Panc1 (cell line): ENCODE data around the gene CBLN1. TPM values are rescaled to one million over a fixed set of nuclear protein-coding genes. Genes with fewer than 3 reads are reported as not detected.

Experiments used
- ATAC-seq: fragments of 200-7000 bp; cut with Tn5 transposase; 2 replicates; pipeline ENCODE4 v1.9.1; 2020; ENCODE audit warnings: mild to moderate bottlenecking, moderate library complexity
- BruUV-seq: library from RNA; stranded (reverse); fragments of 400-500 nt; replicated peaks from 2 replicates; lab custom pipeline; 2021; lab: Mats Ljungman, UMichigan
- CTCF ChIA-PET: fragments of 300-600 bp; sonication (Branson Sonifier 250); formaldehyde crosslinking; loops from one replicate; lab custom pipeline; 2022; ENCODE audit warnings: antibody characterized with exemption; lab: Charles Lee
- POLR2A ChIA-PET: fragments of 300-600 bp; sonication (Branson Sonifier 250); formaldehyde crosslinking; loops from one replicate; lab custom pipeline; 2022; ENCODE audit warnings: antibody characterized with exemption; lab: Charles Lee
- DNase-seq: peaks from one replicate; pipeline ENCODE4 v3.0.0-alpha.2; 2010; ENCODE audit warnings: low read depth, low spot score
- H3K27ac ChIP-seq: 2 replicates; pipeline ENCODE4 v1.5.1; 2011; ENCODE audit warnings: mild to moderate bottlenecking, low read length, inconsistent platforms
- H3K27me3 ChIP-seq: fragments of 200-500 bp; sonication (Bioruptor generic); 2 replicates; pipeline ENCODE4 v1.6.0; 2014; ENCODE audit warnings: low read length, inconsistent platforms; ENCODE audit not compliant: control insufficient read depth, insufficient read depth
- H3K36me3 ChIP-seq: fragments of 200-500 bp; sonication (Bioruptor generic); 2 replicates; pipeline ENCODE4 v1.5.1; 2014; ENCODE audit warnings: inconsistent platforms, mild to moderate bottlenecking, low read length, moderate library complexity; ENCODE audit not compliant: control insufficient read depth, insufficient read depth
- H3K4me1 ChIP-seq: 2 replicates; pipeline ENCODE4 v1.5.1; 2011; ENCODE audit warnings: inconsistent platforms, mild to moderate bottlenecking, low read length, moderate library complexity; ENCODE audit not compliant: control insufficient read depth, insufficient read depth
- H3K4me3 ChIP-seq, 2 experiments: 2 replicates each; pipeline ENCODE4 v1.5.1; 2011 to 2012; ENCODE audit warnings: low read depth in 2 of 2, low read length in 2 of 2, mild to moderate bottlenecking in 2 of 2, inconsistent platforms in 1 of 2, moderate library complexity in 1 of 2
- H3K9me3 ChIP-seq: fragments of 200-500 bp; sonication (Bioruptor generic); 2 replicates; pipeline ENCODE4 v1.5.1; 2014; ENCODE audit warnings: low read depth, mild to moderate bottlenecking, inconsistent platforms, low read length, moderate library complexity; ENCODE audit not compliant: control insufficient read depth, insufficient read depth
- POLR2AphosphoS5 ChIP-seq: IDR thresholded peaks from 2 replicates; pipeline ENCODE4 v1.6.1; 2012; ENCODE audit warnings: mild to moderate bottlenecking, low read depth, low read length, moderate library complexity
- SIN3A ChIP-seq: IDR thresholded peaks from 2 replicates; pipeline ENCODE4 v1.6.1; 2012; ENCODE audit warnings: low read depth, mild to moderate bottlenecking, low read length, moderate library complexity, borderline replicate concordance; ENCODE audit not compliant: insufficient read depth
- TCF7L2 ChIP-seq: IDR thresholded peaks from 2 replicates; pipeline ENCODE4 v1.6.1; 2011; ENCODE audit warnings: mild to moderate bottlenecking, low read depth, low read length, inconsistent platforms
- in situ Hi-C: cut with HindIII; loops from 2 replicates; pipeline ENCODE4 v1.10.0; 2016; ENCODE audit warnings: low sequenced_read_pairs, low pct_unique_long_range_greater_than_20kb
- intact Hi-C: fragments of 100-400 bp; cut with micrococcal nuclease; formaldehyde crosslinking; loops from one replicate; pipeline ENCODE4 v1.10.0; 2022; ENCODE audit not compliant: unreplicated experiment
- total RNA-seq: library from RNA; stranded (reverse); gene quantifications from one replicate; pipeline ENCODE4 v1.2.1, GENCODE V29; 2021; ENCODE audit not compliant: unreplicated experiment
- TF ChIP-seq, protein P1 (sequence below): fragments of 450-650 bp; IDR thresholded peaks from 2 replicates; pipeline ENCODE4 v1.5.1; 2017; ENCODE audit warnings: mild to moderate bottlenecking
- TF ChIP-seq, protein P2 (sequence below), 2 experiments: IDR thresholded peaks; 2 replicates each; pipeline ENCODE4 v1.6.1; 2011 to 2012; ENCODE audit warnings: low read depth in 2 of 2, control low read depth in 1 of 2, low read length in 1 of 2, mild to moderate bottlenecking in 1 of 2, moderate library complexity in 1 of 2; ENCODE audit not compliant: insufficient read depth in 1 of 2

The CBLN1 gene
- total RNA-seq, 1 experiment from 2014 or later = not detected

DNA sequence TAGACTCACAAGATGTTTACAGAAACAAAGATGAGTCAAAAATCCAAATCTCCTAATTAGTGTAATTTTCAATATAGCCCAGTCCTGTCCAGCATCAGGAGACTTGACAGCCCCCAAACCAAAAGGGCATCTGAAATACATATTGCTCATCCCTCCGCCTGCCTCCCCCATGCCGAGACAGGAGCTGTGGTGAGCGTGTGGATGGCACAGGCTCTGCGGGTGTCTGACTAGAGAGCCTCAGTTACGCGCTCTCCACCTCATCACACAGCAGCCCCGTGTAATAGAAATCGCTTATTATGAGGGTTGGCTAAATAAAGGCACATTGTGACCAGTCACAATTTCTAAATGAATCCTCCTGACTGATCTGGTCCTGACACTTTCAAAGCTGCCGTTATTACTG lies 43.1 kb upstream of the CBLN1 start:
- Histone ChIP-seq H3K4me1 (no peaks in the 10 kb centered on the region), H3K27me3 (no peaks in the 10 kb centered on the region), H3K4me3 (no peak overlapping the region), H3K27ac (no peak overlapping the region), H3K36me3 (no peaks in the 10 kb centered on the region), H3K9me3 (no peaks in the 10 kb centered on the region)
- POLR2A ChIA-PET = no interaction called here
- intact Hi-C loops (no loop called here), in situ Hi-C loops (no loop called here)
- BruUV-seq = no TSS peak
- CTCF ChIA-PET = no interaction called here
- TF ChIP-seq, protein P1, sequence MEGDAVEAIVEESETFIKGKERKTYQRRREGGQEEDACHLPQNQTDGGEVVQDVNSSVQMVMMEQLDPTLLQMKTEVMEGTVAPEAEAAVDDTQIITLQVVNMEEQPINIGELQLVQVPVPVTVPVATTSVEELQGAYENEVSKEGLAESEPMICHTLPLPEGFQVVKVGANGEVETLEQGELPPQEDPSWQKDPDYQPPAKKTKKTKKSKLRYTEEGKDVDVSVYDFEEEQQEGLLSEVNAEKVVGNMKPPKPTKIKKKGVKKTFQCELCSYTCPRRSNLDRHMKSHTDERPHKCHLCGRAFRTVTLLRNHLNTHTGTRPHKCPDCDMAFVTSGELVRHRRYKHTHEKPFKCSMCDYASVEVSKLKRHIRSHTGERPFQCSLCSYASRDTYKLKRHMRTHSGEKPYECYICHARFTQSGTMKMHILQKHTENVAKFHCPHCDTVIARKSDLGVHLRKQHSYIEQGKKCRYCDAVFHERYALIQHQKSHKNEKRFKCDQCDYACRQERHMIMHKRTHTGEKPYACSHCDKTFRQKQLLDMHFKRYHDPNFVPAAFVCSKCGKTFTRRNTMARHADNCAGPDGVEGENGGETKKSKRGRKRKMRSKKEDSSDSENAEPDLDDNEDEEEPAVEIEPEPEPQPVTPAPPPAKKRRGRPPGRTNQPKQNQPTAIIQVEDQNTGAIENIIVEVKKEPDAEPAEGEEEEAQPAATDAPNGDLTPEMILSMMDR = no peak
- ATAC-seq (no peak), DNase-seq (no peak)

DNA sequence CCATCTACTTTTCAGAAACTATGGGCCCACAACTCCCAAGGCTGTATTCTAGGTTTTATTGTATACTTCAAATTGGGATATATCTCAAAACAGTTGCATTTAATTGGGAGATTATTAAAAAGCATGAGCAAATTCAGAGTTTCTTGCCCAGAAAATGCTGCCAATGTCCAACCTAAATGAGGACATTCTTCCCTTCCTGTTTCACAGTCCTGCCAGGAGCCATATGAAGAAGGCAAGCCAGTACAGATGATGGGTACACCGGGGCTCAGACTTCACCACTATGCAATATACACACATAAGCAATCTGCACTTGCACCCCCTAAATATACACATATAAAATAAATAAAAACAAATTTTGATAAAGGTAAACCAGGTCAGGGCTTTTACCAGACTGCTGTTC lies 34.0 kb upstream of the CBLN1 start:
- H3K27ac ChIP-seq = no peak overlapping the region
- H3K4me1 ChIP-seq = no peaks in the 10 kb centered on the region
- no TSS peak for BruUV-seq
- in situ Hi-C loops (no loop called here), intact Hi-C loops (no loop called here)
- ATAC-seq (no peak), DNase-seq (no peak)
- ChIA-PET CTCF (no interaction called here), POLR2A (no interaction called here)
- peaks cover 2% of the 10 kb centered on the region; the same call in 1 of the 2 replicates for H3K9me3 ChIP-seq
- TF ChIP-seq TCF7L2 (no peak), SIN3A (no peak)
- TF ChIP-seq, protein P1 = no peak
- no peaks in the 10 kb centered on the region for H3K27me3 ChIP-seq
- H3K4me3 ChIP-seq = no peak overlapping the region
- no peaks in the 10 kb centered on the region for H3K36me3 ChIP-seq

DNA sequence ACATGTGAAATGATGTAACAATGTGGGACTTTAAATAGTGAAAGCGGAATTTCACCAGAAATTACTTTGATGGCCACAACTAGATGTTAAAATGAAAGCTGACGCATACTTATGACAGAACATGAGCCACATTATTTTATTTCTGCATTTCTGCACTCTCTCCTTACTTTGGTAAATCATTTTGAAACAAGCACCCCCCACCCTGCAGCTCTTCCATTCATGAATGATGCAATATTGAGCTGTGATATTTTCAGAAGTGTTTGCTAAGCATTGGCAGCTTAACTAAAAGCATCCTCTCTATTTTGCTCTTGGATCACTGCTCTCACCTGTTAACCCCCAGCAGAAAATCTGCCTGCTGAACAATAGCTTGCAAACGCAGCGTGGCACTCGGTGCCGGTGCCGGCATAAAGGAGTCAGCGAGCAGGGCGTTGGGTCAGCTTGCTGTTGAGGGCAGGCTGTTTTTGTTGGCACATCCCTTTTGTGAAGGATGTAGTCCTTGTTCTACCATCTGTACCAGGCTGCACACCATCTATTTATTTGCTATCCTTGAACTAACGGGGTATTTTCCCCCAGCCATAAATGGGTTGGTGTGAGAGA lies 30.8 kb upstream of the CBLN1 start:
- Histone ChIP-seq H3K36me3 (no peaks in the 10 kb centered on the region), H3K27ac (no peak overlapping the region), H3K9me3 (no peaks in the 10 kb centered on the region), H3K4me1 (no peaks in the 10 kb centered on the region), H3K4me3 (no peak overlapping the region), H3K27me3 (no peaks in the 10 kb centered on the region)
- intact Hi-C loops = no loop called here
- TF ChIP-seq TCF7L2 = no peak
- TF ChIP-seq, protein P1 = no peak
- TF ChIP-seq POLR2AphosphoS5 = no peak
- TF ChIP-seq, protein P2, sequence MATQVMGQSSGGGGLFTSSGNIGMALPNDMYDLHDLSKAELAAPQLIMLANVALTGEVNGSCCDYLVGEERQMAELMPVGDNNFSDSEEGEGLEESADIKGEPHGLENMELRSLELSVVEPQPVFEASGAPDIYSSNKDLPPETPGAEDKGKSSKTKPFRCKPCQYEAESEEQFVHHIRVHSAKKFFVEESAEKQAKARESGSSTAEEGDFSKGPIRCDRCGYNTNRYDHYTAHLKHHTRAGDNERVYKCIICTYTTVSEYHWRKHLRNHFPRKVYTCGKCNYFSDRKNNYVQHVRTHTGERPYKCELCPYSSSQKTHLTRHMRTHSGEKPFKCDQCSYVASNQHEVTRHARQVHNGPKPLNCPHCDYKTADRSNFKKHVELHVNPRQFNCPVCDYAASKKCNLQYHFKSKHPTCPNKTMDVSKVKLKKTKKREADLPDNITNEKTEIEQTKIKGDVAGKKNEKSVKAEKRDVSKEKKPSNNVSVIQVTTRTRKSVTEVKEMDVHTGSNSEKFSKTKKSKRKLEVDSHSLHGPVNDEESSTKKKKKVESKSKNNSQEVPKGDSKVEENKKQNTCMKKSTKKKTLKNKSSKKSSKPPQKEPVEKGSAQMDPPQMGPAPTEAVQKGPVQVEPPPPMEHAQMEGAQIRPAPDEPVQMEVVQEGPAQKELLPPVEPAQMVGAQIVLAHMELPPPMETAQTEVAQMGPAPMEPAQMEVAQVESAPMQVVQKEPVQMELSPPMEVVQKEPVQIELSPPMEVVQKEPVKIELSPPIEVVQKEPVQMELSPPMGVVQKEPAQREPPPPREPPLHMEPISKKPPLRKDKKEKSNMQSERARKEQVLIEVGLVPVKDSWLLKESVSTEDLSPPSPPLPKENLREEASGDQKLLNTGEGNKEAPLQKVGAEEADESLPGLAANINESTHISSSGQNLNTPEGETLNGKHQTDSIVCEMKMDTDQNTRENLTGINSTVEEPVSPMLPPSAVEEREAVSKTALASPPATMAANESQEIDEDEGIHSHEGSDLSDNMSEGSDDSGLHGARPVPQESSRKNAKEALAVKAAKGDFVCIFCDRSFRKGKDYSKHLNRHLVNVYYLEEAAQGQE (IDR thresholded peaks at IDR 0.05; ENCODE audit: insufficient read depth in 1 of 2, low read depth in 2 of 2, low read length in 1 of 2) = no peak
- TF ChIP-seq SIN3A = no peak
- POLR2A ChIA-PET = interaction anchor here (0.6 kb wide), 1 partner anchor 1837 kb away, joined by 3 read pairs; no protein-coding TSS in a partner anchor
- CTCF ChIA-PET = no interaction called here
- BruUV-seq = no TSS peak
- no peak for DNase-seq
- in situ Hi-C loops = no loop called here
- no peak for ATAC-seq
